WTC11 (cell line): ENCODE results near the gene CBX2. TPM values are rescaled to one million over a fixed set of nuclear protein-coding genes. Genes with fewer than 3 reads are reported as not detected.
A peak's percentile ranks its signal among the peaks of the same experiment; 100 is the strongest.

ENCODE experiments used
- ATAC-seq: fragments of 200-7000 bp; cut with Tn5 transposase; 2 replicates; pipeline ENCODE4 v1.10.0; 2021; ENCODE audit warnings: mild to moderate bottlenecking, moderate library complexity
- CTCF ChIA-PET: fragments of 300-600 bp; sonication (Branson Sonifier 250); formaldehyde crosslinking; loops from one replicate; lab custom pipeline; 2021; ENCODE audit warnings: antibody characterized with exemption; lab: Charles Lee
- POLR2A ChIA-PET: fragments of 350-600 bp; sonication (Branson Sonifier 250); formaldehyde crosslinking; loops from one replicate; lab custom pipeline; 2021; ENCODE audit warnings: antibody characterized with exemption; lab: Charles Lee
- DNase-seq: peaks from one replicate; pipeline ENCODE4 v3.0.0; 2021; ENCODE audit warnings: low spot score
- H3K27ac Mint-ChIP-seq: 2 replicates; pipeline ENCODE4 v1.8.0; 2021; ENCODE audit warnings: mixed read lengths
- H3K27me3 Mint-ChIP-seq: 2 replicates; pipeline ENCODE4 v1.8.0; 2021; ENCODE audit warnings: low read depth, mild to moderate bottlenecking, moderate library complexity, mixed read lengths
- H3K36me3 Mint-ChIP-seq: 2 replicates; pipeline ENCODE4 v1.8.0; 2021; ENCODE audit warnings: mixed read lengths
- H3K4me1 Mint-ChIP-seq: 2 replicates; pipeline ENCODE4 v1.8.0; 2022; ENCODE audit warnings: mixed read lengths
- H3K4me3 Mint-ChIP-seq: 2 replicates; pipeline ENCODE4 v1.8.0; 2021; ENCODE audit warnings: mild to moderate bottlenecking, moderate library complexity, mixed read lengths
- H3K9me3 Mint-ChIP-seq: 2 replicates; pipeline ENCODE4 v1.8.0; 2021; ENCODE audit warnings: mixed read lengths
- CBFB ChIP-seq: sonication (generic); formaldehyde crosslinking; IDR thresholded peaks from 2 replicates; pipeline ENCODE4 v1.8.1; 2022; ENCODE audit warnings: mild to moderate bottlenecking, low read depth, missing genetic modification reagents
- ELF4 ChIP-seq: sonication (generic); formaldehyde crosslinking; IDR thresholded peaks from 2 replicates; pipeline ENCODE4 v1.8.1; 2022; ENCODE audit warnings: low read depth, mild to moderate bottlenecking, moderate library complexity, missing genetic modification reagents
- ESRRA ChIP-seq: sonication (generic); formaldehyde crosslinking; IDR thresholded peaks from 2 replicates; pipeline ENCODE4 v1.8.1; 2022; ENCODE audit warnings: mild to moderate bottlenecking, missing genetic modification reagents, borderline replicate concordance
- ETV6 ChIP-seq: sonication (generic); formaldehyde crosslinking; IDR thresholded peaks from 2 replicates; pipeline ENCODE4 v1.8.1; 2022; ENCODE audit warnings: mild to moderate bottlenecking, missing genetic modification reagents
- FOXJ3 ChIP-seq: sonication (generic); formaldehyde crosslinking; IDR thresholded peaks from 2 replicates; pipeline ENCODE4 v1.9.0; 2021; ENCODE audit warnings: missing genetic modification reagents, mild to moderate bottlenecking, borderline replicate concordance
- GRHL2 ChIP-seq: fragments of 250-450 bp; sonication (Bioruptor Pico); IDR thresholded peaks from 2 replicates; pipeline ENCODE4 v1.8.0; 2022; ENCODE audit warnings: mild to moderate bottlenecking, moderate library complexity; ENCODE audit not compliant: insufficient replicate concordance, severe bottlenecking
- IRF2 ChIP-seq: sonication (generic); formaldehyde crosslinking; IDR thresholded peaks from 2 replicates; pipeline ENCODE4 v1.8.0; 2022; ENCODE audit warnings: low read depth, missing genetic modification reagents, borderline replicate concordance
- JUN ChIP-seq: sonication (generic); formaldehyde crosslinking; IDR thresholded peaks from 2 replicates; pipeline ENCODE4 v1.8.0; 2023; ENCODE audit warnings: mild to moderate bottlenecking, missing genetic modification reagents
- KAT7 ChIP-seq: sonication (generic); formaldehyde crosslinking; IDR thresholded peaks from 2 replicates; pipeline ENCODE4 v1.8.1; 2023; ENCODE audit warnings: missing genetic modification reagents, mild to moderate bottlenecking, borderline replicate concordance
- PRRX2 ChIP-seq: fragments of 250-450 bp; sonication (Bioruptor Pico); IDR thresholded peaks from 2 replicates; pipeline ENCODE4 v1.8.0; 2021; ENCODE audit warnings: mild to moderate bottlenecking
- SMAD4 ChIP-seq: sonication (generic); formaldehyde crosslinking; IDR thresholded peaks from 2 replicates; pipeline ENCODE4 v1.8.0; 2022; ENCODE audit warnings: mild to moderate bottlenecking, missing genetic modification reagents
- SP1 ChIP-seq: sonication (generic); formaldehyde crosslinking; conservative IDR thresholded peaks from 2 replicates; pipeline ENCODE4 v1.8.1; 2022; ENCODE audit warnings: missing genetic modification reagents
- ZNF121 ChIP-seq: sonication (generic); formaldehyde crosslinking; IDR thresholded peaks from 2 replicates; pipeline ENCODE4 v1.8.0; 2023; ENCODE audit warnings: missing genetic modification reagents
- ZNF317 ChIP-seq: sonication (generic); formaldehyde crosslinking; IDR thresholded peaks from 2 replicates; pipeline ENCODE4 v1.8.1; 2023; ENCODE audit warnings: low read depth, mild to moderate bottlenecking, moderate library complexity, missing genetic modification reagents, borderline replicate concordance
- total RNA-seq: library from RNA; stranded (reverse); gene quantifications from 3 replicates; pipeline ENCODE4 v1.2.3, GENCODE V29; 2021
- TF ChIP-seq, protein P1 (sequence below): sonication (generic); formaldehyde crosslinking; IDR thresholded peaks from 2 replicates; pipeline ENCODE4 v1.8.0; 2022; ENCODE audit warnings: missing genetic modification reagents
- TF ChIP-seq, protein P2 (sequence below): sonication (generic); formaldehyde crosslinking; IDR thresholded peaks from 2 replicates; pipeline ENCODE4 v1.8.1; 2022; ENCODE audit warnings: missing genetic modification reagents, borderline replicate concordance
- TF ChIP-seq, protein P3 (sequence below): sonication (generic); formaldehyde crosslinking; IDR thresholded peaks from 2 replicates; pipeline ENCODE4 v1.8.1; 2022; ENCODE audit warnings: low read depth, mild to moderate bottlenecking, moderate library complexity, missing genetic modification reagents, borderline replicate concordance
- TF ChIP-seq, protein P4 (sequence below): sonication (generic); formaldehyde crosslinking; IDR thresholded peaks from 2 replicates; pipeline ENCODE4 v1.8.0; 2022; ENCODE audit warnings: mild to moderate bottlenecking, missing genetic modification reagents
- TF ChIP-seq, protein P5 (sequence below): sonication (generic); formaldehyde crosslinking; IDR thresholded peaks from 2 replicates; pipeline ENCODE4 v1.8.0; 2023; ENCODE audit warnings: missing genetic modification reagents, mild to moderate bottlenecking, borderline replicate concordance
- TF ChIP-seq, protein P6 (sequence below): sonication (generic); formaldehyde crosslinking; IDR thresholded peaks from 2 replicates; pipeline ENCODE4 v1.8.1; 2022; ENCODE audit warnings: mild to moderate bottlenecking, moderate library complexity, missing genetic modification reagents
- TF ChIP-seq, protein P7 (sequence below): sonication (generic); formaldehyde crosslinking; IDR thresholded peaks from 2 replicates; pipeline ENCODE4 v1.8.1; 2023; ENCODE audit warnings: mild to moderate bottlenecking, missing genetic modification reagents, moderate library complexity

CBX2 gene
- total RNA-seq, 1 experiment from 2014 or later: 85.5 TPM

DNA sequence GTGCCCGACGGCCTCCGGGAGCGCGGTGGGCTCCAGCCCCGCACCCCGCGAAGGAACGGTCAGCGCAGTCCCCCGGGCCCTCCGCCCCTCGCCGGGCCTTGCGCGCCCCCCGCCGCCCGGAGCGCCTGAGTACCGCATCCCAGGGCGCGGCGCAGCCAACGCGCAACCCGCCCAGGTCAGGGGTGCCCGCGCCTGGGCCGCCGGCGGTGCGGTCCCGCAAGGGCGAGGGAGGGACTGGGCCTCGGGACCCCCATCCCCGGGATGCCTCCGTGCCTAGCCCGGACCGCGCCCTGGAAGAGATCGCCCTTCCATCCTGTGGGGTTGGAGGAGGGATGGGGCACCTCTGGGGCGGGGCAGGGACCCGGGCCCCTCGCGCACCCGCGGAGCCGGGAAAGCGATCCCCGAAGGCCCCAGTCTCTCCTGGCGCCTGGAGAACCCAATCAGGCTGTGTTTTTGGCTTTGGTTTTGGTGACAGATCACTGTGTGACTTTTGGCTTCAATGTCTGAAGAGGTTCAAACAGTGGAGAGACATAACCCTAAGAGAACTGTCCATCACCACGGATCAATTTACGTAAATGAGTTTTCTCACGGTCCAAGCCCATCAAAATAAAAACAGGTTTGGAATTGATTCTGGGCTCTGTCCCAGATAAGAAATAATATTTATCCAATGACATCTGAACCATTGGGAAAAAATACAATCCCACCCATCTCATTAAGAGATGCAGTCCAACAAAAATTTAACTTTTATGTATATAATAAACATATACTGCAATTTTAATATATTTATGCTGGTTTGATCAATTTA is 29.5 kb upstream of the CBX2 start:
- peaks cover 80% of the 10 kb centered on the region for H3K27me3 Mint-ChIP-seq
- TF ChIP-seq, protein P1, sequence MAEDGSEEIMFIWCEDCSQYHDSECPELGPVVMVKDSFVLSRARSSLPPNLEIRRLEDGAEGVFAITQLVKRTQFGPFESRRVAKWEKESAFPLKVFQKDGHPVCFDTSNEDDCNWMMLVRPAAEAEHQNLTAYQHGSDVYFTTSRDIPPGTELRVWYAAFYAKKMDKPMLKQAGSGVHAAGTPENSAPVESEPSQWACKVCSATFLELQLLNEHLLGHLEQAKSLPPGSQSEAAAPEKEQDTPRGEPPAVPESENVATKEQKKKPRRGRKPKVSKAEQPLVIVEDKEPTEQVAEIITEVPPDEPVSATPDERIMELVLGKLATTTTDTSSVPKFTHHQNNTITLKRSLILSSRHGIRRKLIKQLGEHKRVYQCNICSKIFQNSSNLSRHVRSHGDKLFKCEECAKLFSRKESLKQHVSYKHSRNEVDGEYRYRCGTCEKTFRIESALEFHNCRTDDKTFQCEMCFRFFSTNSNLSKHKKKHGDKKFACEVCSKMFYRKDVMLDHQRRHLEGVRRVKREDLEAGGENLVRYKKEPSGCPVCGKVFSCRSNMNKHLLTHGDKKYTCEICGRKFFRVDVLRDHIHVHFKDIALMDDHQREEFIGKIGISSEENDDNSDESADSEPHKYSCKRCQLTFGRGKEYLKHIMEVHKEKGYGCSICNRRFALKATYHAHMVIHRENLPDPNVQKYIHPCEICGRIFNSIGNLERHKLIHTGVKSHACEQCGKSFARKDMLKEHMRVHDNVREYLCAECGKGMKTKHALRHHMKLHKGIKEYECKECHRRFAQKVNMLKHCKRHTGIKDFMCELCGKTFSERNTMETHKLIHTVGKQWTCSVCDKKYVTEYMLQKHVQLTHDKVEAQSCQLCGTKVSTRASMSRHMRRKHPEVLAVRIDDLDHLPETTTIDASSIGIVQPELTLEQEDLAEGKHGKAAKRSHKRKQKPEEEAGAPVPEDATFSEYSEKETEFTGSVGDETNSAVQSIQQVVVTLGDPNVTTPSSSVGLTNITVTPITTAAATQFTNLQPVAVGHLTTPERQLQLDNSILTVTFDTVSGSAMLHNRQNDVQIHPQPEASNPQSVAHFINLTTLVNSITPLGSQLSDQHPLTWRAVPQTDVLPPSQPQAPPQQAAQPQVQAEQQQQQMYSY (CRISPR knock-in tag): no peak
- TF ChIP-seq, protein P2, sequence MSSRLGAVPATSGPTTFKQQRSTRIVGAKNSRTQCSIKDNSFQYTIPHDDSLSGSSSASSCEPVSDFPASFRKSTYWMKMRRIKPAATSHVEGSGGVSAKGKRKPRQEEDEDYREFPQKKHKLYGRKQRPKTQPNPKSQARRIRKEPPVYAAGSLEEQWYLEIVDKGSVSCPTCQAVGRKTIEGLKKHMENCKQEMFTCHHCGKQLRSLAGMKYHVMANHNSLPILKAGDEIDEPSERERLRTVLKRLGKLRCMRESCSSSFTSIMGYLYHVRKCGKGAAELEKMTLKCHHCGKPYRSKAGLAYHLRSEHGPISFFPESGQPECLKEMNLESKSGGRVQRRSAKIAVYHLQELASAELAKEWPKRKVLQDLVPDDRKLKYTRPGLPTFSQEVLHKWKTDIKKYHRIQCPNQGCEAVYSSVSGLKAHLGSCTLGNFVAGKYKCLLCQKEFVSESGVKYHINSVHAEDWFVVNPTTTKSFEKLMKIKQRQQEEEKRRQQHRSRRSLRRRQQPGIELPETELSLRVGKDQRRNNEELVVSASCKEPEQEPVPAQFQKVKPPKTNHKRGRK (CRISPR knock-in tag): no peak
- 0 out of 2 replicates have a peak, but pooled peaks have one; percentile 29 for TF ChIP-seq ESRRA (CRISPR knock-in tag)
- no peak for TF ChIP-seq JUN (CRISPR knock-in tag)
- TF ChIP-seq, protein P3, sequence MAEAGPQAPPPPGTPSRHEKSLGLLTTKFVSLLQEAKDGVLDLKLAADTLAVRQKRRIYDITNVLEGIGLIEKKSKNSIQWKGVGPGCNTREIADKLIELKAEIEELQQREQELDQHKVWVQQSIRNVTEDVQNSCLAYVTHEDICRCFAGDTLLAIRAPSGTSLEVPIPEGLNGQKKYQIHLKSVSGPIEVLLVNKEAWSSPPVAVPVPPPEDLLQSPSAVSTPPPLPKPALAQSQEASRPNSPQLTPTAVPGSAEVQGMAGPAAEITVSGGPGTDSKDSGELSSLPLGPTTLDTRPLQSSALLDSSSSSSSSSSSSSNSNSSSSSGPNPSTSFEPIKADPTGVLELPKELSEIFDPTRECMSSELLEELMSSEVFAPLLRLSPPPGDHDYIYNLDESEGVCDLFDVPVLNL (CRISPR knock-in tag): no peak
- no peak for TF ChIP-seq ZNF121 (CRISPR knock-in tag)
- TF ChIP-seq, protein P4, sequence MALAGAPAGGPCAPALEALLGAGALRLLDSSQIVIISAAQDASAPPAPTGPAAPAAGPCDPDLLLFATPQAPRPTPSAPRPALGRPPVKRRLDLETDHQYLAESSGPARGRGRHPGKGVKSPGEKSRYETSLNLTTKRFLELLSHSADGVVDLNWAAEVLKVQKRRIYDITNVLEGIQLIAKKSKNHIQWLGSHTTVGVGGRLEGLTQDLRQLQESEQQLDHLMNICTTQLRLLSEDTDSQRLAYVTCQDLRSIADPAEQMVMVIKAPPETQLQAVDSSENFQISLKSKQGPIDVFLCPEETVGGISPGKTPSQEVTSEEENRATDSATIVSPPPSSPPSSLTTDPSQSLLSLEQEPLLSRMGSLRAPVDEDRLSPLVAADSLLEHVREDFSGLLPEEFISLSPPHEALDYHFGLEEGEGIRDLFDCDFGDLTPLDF (CRISPR knock-in tag): no peak
- TF ChIP-seq, protein P5, sequence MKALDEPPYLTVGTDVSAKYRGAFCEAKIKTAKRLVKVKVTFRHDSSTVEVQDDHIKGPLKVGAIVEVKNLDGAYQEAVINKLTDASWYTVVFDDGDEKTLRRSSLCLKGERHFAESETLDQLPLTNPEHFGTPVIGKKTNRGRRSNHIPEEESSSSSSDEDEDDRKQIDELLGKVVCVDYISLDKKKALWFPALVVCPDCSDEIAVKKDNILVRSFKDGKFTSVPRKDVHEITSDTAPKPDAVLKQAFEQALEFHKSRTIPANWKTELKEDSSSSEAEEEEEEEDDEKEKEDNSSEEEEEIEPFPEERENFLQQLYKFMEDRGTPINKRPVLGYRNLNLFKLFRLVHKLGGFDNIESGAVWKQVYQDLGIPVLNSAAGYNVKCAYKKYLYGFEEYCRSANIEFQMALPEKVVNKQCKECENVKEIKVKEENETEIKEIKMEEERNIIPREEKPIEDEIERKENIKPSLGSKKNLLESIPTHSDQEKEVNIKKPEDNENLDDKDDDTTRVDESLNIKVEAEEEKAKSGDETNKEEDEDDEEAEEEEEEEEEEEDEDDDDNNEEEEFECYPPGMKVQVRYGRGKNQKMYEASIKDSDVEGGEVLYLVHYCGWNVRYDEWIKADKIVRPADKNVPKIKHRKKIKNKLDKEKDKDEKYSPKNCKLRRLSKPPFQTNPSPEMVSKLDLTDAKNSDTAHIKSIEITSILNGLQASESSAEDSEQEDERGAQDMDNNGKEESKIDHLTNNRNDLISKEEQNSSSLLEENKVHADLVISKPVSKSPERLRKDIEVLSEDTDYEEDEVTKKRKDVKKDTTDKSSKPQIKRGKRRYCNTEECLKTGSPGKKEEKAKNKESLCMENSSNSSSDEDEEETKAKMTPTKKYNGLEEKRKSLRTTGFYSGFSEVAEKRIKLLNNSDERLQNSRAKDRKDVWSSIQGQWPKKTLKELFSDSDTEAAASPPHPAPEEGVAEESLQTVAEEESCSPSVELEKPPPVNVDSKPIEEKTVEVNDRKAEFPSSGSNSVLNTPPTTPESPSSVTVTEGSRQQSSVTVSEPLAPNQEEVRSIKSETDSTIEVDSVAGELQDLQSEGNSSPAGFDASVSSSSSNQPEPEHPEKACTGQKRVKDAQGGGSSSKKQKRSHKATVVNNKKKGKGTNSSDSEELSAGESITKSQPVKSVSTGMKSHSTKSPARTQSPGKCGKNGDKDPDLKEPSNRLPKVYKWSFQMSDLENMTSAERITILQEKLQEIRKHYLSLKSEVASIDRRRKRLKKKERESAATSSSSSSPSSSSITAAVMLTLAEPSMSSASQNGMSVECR (CRISPR knock-in tag): no peak
- 0 out of 2 replicates have a peak, but pooled peaks have one; percentile 21 for TF ChIP-seq SP1
- TF ChIP-seq PRRX2 (CRISPR knock-in tag): no peak
- TF ChIP-seq ETV6 (CRISPR knock-in tag): no peak
- TF ChIP-seq GRHL2 (CRISPR knock-in tag): no peak
- no peak for TF ChIP-seq CBFB (CRISPR knock-in tag)
- TF ChIP-seq FOXJ3 (CRISPR knock-in tag): no peak
- TF ChIP-seq SMAD4 (CRISPR knock-in tag): no peak
- no peak for TF ChIP-seq KAT7 (CRISPR knock-in tag)
- TF ChIP-seq, protein P6, sequence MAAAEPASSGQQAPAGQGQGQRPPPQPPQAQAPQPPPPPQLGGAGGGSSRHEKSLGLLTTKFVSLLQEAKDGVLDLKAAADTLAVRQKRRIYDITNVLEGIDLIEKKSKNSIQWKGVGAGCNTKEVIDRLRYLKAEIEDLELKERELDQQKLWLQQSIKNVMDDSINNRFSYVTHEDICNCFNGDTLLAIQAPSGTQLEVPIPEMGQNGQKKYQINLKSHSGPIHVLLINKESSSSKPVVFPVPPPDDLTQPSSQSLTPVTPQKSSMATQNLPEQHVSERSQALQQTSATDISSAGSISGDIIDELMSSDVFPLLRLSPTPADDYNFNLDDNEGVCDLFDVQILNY (CRISPR knock-in tag): 0 out of 2 replicates have a peak, but pooled peaks have one; percentile 48
- TF ChIP-seq, protein P7, sequence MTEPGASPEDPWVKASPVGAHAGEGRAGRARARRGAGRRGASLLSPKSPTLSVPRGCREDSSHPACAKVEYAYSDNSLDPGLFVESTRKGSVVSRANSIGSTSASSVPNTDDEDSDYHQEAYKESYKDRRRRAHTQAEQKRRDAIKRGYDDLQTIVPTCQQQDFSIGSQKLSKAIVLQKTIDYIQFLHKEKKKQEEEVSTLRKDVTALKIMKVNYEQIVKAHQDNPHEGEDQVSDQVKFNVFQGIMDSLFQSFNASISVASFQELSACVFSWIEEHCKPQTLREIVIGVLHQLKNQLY (CRISPR knock-in tag): no peak
- no peak for TF ChIP-seq ZNF317
- no peak for TF ChIP-seq IRF2 (CRISPR knock-in tag)
- no peak for TF ChIP-seq ELF4 (CRISPR knock-in tag)

More for the DNA sequence above, 29.5 kb upstream of the CBX2 start:
- H3K36me3 Mint-ChIP-seq: no peaks in the 10 kb centered on the region
- no peaks in the 10 kb centered on the region for H3K9me3 Mint-ChIP-seq
- DNase-seq (no peak), ATAC-seq (no peak)
- CTCF ChIA-PET: no interaction called here
- peak overlapping the region; percentile 48; the same call in 1 of the 2 replicates for H3K4me3 Mint-ChIP-seq
- H3K27ac Mint-ChIP-seq: no peak overlapping the region
- POLR2A ChIA-PET: no interaction called here
- H3K4me1 Mint-ChIP-seq: peaks cover 15% of the 10 kb centered on the region
